Lung (tissue), 12 donors: ENCODE measurements around the gene CHN2. TPM values are rescaled to one million over a fixed set of nuclear protein-coding genes. Genes with fewer than 3 reads are reported as not detected.

Experiments used
- ATAC-seq: fragments of 200-7000 bp; cut with Tn5 transposase; one replicate; pipeline ENCODE4 v1.9.1; 2020; ENCODE audit warnings: moderate number of reproducible peaks; ENCODE audit not compliant: insufficient read depth, low FRiP score
- DNase-seq, 3 donors: peaks; one replicate each; pipeline ENCODE4 v3.0.0-alpha.2; 2013 to 2017
- H3K27ac ChIP-seq, 2 donors: one replicate each; pipeline ENCODE4 v1.5.1; 2013; ENCODE audit warnings: mild to moderate bottlenecking in 2 of 2, moderate library complexity in 2 of 2, control low read depth in 1 of 2, inconsistent platforms in 1 of 2, low read depth in 1 of 2, low read length in 1 of 2
- H3K27me3 ChIP-seq, 3 donors: one replicate each; pipeline ENCODE4 v1.5.1; 2013; ENCODE audit warnings: low read length in 2 of 3; ENCODE audit not compliant: control insufficient read depth in 3 of 3, insufficient read depth in 3 of 3
- H3K36me3 ChIP-seq, 4 donors: one replicate each; pipeline ENCODE4 v1.5.1; 2013; ENCODE audit warnings: low read length in 4 of 4, mild to moderate bottlenecking in 1 of 4, moderate library complexity in 1 of 4; ENCODE audit not compliant: control insufficient read depth in 4 of 4, insufficient read depth in 4 of 4
- H3K4me1 ChIP-seq, 5 donors: one replicate each; pipeline ENCODE4 v1.5.1; 2013; ENCODE audit warnings: low read length in 5 of 5, mild to moderate bottlenecking in 2 of 5, moderate library complexity in 1 of 5; ENCODE audit not compliant: control insufficient read depth in 5 of 5, insufficient read depth in 5 of 5
- H3K4me3 ChIP-seq: one replicate; pipeline ENCODE4 v1.5.1; 2013; ENCODE audit warnings: mild to moderate bottlenecking, control low read depth, moderate library complexity
- H3K9ac ChIP-seq, 2 donors: one replicate each; pipeline ENCODE4 v1.5.1; 2013; ENCODE audit warnings: low read length in 2 of 2, control low read depth in 1 of 2; ENCODE audit not compliant: insufficient read depth in 1 of 2
- H3K9me3 ChIP-seq, 4 donors: one replicate each; pipeline ENCODE4 v1.5.1; 2013; ENCODE audit warnings: low read length in 3 of 4, mild to moderate bottlenecking in 1 of 4, moderate library complexity in 1 of 4; ENCODE audit not compliant: control insufficient read depth in 4 of 4, insufficient read depth in 3 of 4
- CTCF ChIP-seq: IDR thresholded peaks from 2 replicates; pipeline ENCODE4 v1.5.1; 2012; ENCODE audit warnings: mild to moderate bottlenecking; ENCODE audit errors: control extremely low read depth, extremely low read depth
- WGBS, 2 donors: extraction: QIAGEN DNeasy Blood & Tissue Kit; methylation state at CpG; one replicate each; pipeline ENCODE4 v1.1.7; 2013; 5-methylcytosine and 5-hydroxymethylcytosine counted together
- polyA plus RNA-seq, 2 donors: library from polyadenylated mRNA; stranded (reverse); fragments of 200-250 nt; gene quantifications; one replicate each; pipeline ENCODE4 v1.2.1, GENCODE V29; 2013
- total RNA-seq, 2 donors: library from RNA; depleted of rRNA in 1 of 2; stranded (reverse); fragments of >200 nt in 1 of 2; gene quantifications; one replicate each; pipeline ENCODE4 v1.2.1, GENCODE V29; 2014 to 2021
- donor health status: control.
- donor health status: control.
- donor health status: Bipolar disorder and iron deficiency.
- donor health status: healthy.
- donor health status: DM: yes; HTN: yes; CAD: no.

Gene CHN2
- total and polyA plus RNA-seq, 4 donors, result 3.2 to 11.0 (median 6.7) TPM

- H3K4me3 ChIP-seq, result no peak overlapping the region
- no peak for DNase-seq
- no peak overlapping the region for H3K9ac ChIP-seq
- ATAC-seq, result no peak
- H3K27me3 ChIP-seq, result no peaks in the 10 kb centered on the region
- no peak overlapping the region for H3K27ac ChIP-seq
- no peaks in the 10 kb centered on the region for H3K9me3 ChIP-seq
- peaks cover 0 to 8% (median 0%) of the 10 kb centered on the region in 4 donors for H3K36me3 ChIP-seq
- peaks cover 0 to 3% (median 0%) of the 10 kb centered on the region in 5 donors for H3K4me1 ChIP-seq
- 76 to 84% methylated on average over 2 of the region's 2 CpGs for WGBS, 2 donors
- no peak for TF ChIP-seq CTCF
Observed at GRCh38 chr7:29502133-29502532, 307.6 kb downstream of the CHN2 start.

- 93 to 95% methylated on average over 4 of the region's 4 CpGs for WGBS, 2 donors
- Histone ChIP-seq H3K27me3 (no peaks in the 10 kb centered on the region), H3K27ac (no peak overlapping the region), H3K4me3 (no peak overlapping the region), H3K36me3 (peaks cover 0 to 8% (median under 1%) of the 10 kb centered on the region in 4 donors), H3K9me3 (peaks cover 0 to 4% (median 0%) of the 10 kb centered on the region in 4 donors), H3K4me1 (peaks cover 0 to 3% (median 0%) of the 10 kb centered on the region in 5 donors), H3K9ac (no peak overlapping the region)
- DNase-seq (no peak), ATAC-seq (no peak)
- TF ChIP-seq CTCF, result no peak
Observed at GRCh38 chr7:29505931-29506330, 311.4 kb downstream of the CHN2 start.

- ATAC-seq (no peak), DNase-seq (no peak)
- TF ChIP-seq CTCF, result no peak
- Histone ChIP-seq H3K4me3 (no peak overlapping the region), H3K9me3 (peaks cover 0 to 4% (median 0%) of the 10 kb centered on the region in 4 donors), H3K9ac (no peak overlapping the region), H3K4me1 (peaks cover 0 to 1% (median 0%) of the 10 kb centered on the region in 5 donors), H3K27me3 (no peaks in the 10 kb centered on the region), H3K36me3 (peaks cover 0 to 12% (median 2%) of the 10 kb centered on the region in 4 donors), H3K27ac (no peak overlapping the region)
- 60 to 84% methylated on average over 5 of the region's 5 CpGs for WGBS, 2 donors
Observed at GRCh38 chr7:29508608-29509007, 314.0 kb downstream of the CHN2 start.

GRCh38 chr7:29510028-29510427, 315.5 kb downstream of the CHN2 start:
- H3K9ac ChIP-seq, result no peak overlapping the region
- no peak for TF ChIP-seq CTCF
- WGBS, 2 donors, result 96 to 97% methylated on average over 4 of the region's 4 CpGs
- H3K36me3 ChIP-seq, result peaks cover 0 to 8% (median 2%) of the 10 kb centered on the region in 4 donors
- no peak overlapping the region for H3K4me3 ChIP-seq
- peaks cover 0 to 1% (median 0%) of the 10 kb centered on the region in 5 donors for H3K4me1 ChIP-seq
- ATAC-seq, result no peak
- no peak for DNase-seq
- H3K27me3 ChIP-seq, result peaks cover 0 to 1% (median 0%) of the 10 kb centered on the region in 3 donors
- no peak overlapping the region for H3K27ac ChIP-seq
- peaks cover 0 to 4% (median 0%) of the 10 kb centered on the region in 4 donors for H3K9me3 ChIP-seq
